Measurements from ENCODE around the gene USP33. TPM values are rescaled to one million over a fixed set of nuclear protein-coding genes. Genes with fewer than 3 reads are reported as not detected.

Gene USP33
- polyA plus RNA-seq, 3 donors: 33.5 to 43.8 (median 34.9) TPM

DNA sequence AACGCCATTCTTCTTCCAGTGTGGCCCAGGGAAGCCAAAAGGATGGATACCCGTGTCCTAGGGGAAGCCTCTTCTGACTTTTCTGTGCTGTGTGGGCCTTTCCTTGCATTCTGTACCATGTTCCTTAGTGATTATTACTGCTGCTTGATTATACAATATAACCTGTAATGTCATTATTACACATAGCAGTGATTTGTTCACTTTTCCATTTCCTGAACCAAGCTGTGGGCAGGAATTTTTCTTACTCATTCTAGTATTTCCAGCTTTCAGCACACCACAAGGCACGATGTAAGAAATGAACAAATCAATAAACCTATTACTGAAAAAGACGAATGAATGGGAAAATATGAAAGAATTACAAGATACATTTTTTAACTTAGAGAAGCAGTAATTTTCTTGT lies 8.4 kb upstream of the USP33 start:
- Histone ChIP-seq H3K36me3 (replicated peaks in 1 of 2; ENCODE audit: control insufficient read depth in 1 of 2, insufficient read depth in 2 of 2, low read length in 2 of 2) (no peaks in the 10 kb centered on the region), H2AFZ (ENCODE audit: insufficient read depth, low read depth, low read length, poor library complexity, severe bottlenecking) (no peak overlapping the region), H4K20me1 (ENCODE audit: insufficient read depth, low read length) (no peaks in the 10 kb centered on the region), H3K4me2 (replicated peaks; ENCODE audit: extremely low read depth, low read length, poor library complexity, severe bottlenecking) (no peak overlapping the region), H3K9me3 (replicated peaks in 1 of 2; ENCODE audit: control insufficient read depth in 1 of 2, insufficient read depth in 1 of 2, low read length in 2 of 2) (no peaks in the 10 kb centered on the region), H3K4me1 (ENCODE audit: control insufficient read depth in 1 of 2, insufficient read depth in 2 of 2, low read length in 2 of 2) (no peaks in the 10 kb centered on the region), H3K27me3 (ENCODE audit: control insufficient read depth in 2 of 2, insufficient read depth in 2 of 2, low read length in 2 of 2) (no peaks in the 10 kb centered on the region), H3K27ac (ENCODE audit: low read depth in 1 of 2, low read length in 2 of 2) (no peak overlapping the region), H3K79me2 (ENCODE audit: insufficient read depth, low read length) (no peaks in the 10 kb centered on the region), H3K9ac (ENCODE audit: insufficient read depth, low read length, poor library complexity, severe bottlenecking) (no peak overlapping the region), H3K4me3 (replicated peaks in 1 of 3; ENCODE audit: low read depth in 2 of 3, low read length in 3 of 3) (no peak overlapping the region)
- no peak overlapping the region for H3K4me3 Mint-ChIP-seq
- H3K27me3 Mint-ChIP-seq (ENCODE audit: low read depth in 3 of 3): peaks cover 0 to 2% (median 2%) of the 10 kb centered on the region in 3 donors
- no peak overlapping the region for H3K27ac Mint-ChIP-seq
- H3K36me3 Mint-ChIP-seq: no peaks in the 10 kb centered on the region
- DNase-seq: no peak
- intact Hi-C loops (cut with micrococcal nuclease): no loop called here
- no peaks in the 10 kb centered on the region for H3K4me1 Mint-ChIP-seq
- no peaks in the 10 kb centered on the region for H3K9me3 Mint-ChIP-seq
- TF ChIP-seq, protein P1, sequence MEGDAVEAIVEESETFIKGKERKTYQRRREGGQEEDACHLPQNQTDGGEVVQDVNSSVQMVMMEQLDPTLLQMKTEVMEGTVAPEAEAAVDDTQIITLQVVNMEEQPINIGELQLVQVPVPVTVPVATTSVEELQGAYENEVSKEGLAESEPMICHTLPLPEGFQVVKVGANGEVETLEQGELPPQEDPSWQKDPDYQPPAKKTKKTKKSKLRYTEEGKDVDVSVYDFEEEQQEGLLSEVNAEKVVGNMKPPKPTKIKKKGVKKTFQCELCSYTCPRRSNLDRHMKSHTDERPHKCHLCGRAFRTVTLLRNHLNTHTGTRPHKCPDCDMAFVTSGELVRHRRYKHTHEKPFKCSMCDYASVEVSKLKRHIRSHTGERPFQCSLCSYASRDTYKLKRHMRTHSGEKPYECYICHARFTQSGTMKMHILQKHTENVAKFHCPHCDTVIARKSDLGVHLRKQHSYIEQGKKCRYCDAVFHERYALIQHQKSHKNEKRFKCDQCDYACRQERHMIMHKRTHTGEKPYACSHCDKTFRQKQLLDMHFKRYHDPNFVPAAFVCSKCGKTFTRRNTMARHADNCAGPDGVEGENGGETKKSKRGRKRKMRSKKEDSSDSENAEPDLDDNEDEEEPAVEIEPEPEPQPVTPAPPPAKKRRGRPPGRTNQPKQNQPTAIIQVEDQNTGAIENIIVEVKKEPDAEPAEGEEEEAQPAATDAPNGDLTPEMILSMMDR (IDR thresholded peaks at IDR 0.05): no peak
- WGBS (ENCODE audit: insufficient coverage): no CpG with 5 or more reads among the region's 4 CpGs

DNA sequence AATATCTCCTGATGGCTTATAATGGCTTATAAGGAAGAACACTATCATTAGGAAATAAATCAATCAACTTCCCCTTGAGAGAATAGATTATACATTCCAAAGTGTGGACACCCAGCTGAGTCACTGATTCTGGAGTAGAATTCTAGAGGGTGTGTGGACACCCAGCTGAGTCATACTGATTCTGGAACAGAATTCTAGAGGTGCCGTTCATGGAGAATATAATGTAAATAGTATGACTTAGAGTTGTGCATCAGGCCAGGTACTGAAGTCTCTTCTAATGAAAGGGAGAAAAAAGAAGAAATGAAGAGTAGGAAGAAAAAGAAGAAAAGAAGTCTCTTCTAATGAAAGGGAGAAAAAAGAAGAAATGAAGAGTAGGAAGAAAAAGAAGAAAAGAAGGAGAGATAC lies 2.4 kb upstream of the USP33 start:
- H3K27ac Mint-ChIP-seq: no peak overlapping the region

More for the DNA sequence above, 2.4 kb upstream of the USP33 start:
- no peak overlapping the region for H3K9ac ChIP-seq (ENCODE audit: insufficient read depth, low read length, poor library complexity, severe bottlenecking)
- Mint-ChIP-seq H3K9me3 (peaks cover 0 to 2% (median 0%) of the 10 kb centered on the region in 7 donors), H3K4me3 (no peak overlapping the region), H3K36me3 (peaks cover 0 to 2% of the 10 kb centered on the region in 2 donors), H3K27me3 (ENCODE audit: low read depth in 3 of 3) (peaks cover 0 to 2% (median 2%) of the 10 kb centered on the region in 3 donors), H3K4me1 (peaks cover 27% of the 10 kb centered on the region)
- H3K4me3 ChIP-seq (replicated peaks in 1 of 3; ENCODE audit: low read depth in 2 of 3, low read length in 3 of 3): no peak overlapping the region
- TF ChIP-seq, protein P1 (IDR thresholded peaks at IDR 0.05): no peak
- H3K27me3 ChIP-seq (ENCODE audit: control insufficient read depth in 2 of 2, insufficient read depth in 2 of 2, low read length in 2 of 2): no peaks in the 10 kb centered on the region
- H3K36me3 ChIP-seq (replicated peaks in 1 of 2; ENCODE audit: control insufficient read depth in 1 of 2, insufficient read depth in 2 of 2, low read length in 2 of 2): no peaks in the 10 kb centered on the region
- H3K79me2 ChIP-seq (ENCODE audit: insufficient read depth, low read length): peaks cover 29% of the 10 kb centered on the region
- H2AFZ ChIP-seq (ENCODE audit: insufficient read depth, low read depth, low read length, poor library complexity, severe bottlenecking): no peak overlapping the region
- H3K27ac ChIP-seq (ENCODE audit: low read depth in 1 of 2, low read length in 2 of 2): no peak overlapping the region
- WGBS (ENCODE audit: insufficient coverage): 17% methylated on average over 1 of the region's 1 CpG
- H3K4me1 ChIP-seq (ENCODE audit: control insufficient read depth in 1 of 2, insufficient read depth in 2 of 2, low read length in 2 of 2): peaks cover 14 to 22% of the 10 kb centered on the region in 2 donors
- DNase-seq: peak; percentile 48 to 78 (median 54)
- H4K20me1 ChIP-seq (ENCODE audit: insufficient read depth, low read length): peaks cover 20% of the 10 kb centered on the region
- H3K9me3 ChIP-seq (replicated peaks in 1 of 2; ENCODE audit: control insufficient read depth in 1 of 2, insufficient read depth in 1 of 2, low read length in 2 of 2): no peaks in the 10 kb centered on the region
- intact Hi-C loops (cut with micrococcal nuclease): no loop called here
- no peak overlapping the region for H3K4me2 ChIP-seq (replicated peaks; ENCODE audit: extremely low read depth, low read length, poor library complexity, severe bottlenecking)

Data from CD14-positive monocyte (primary cell).